Measurements from ENCODE around the gene CD151.

The CD151 gene

DNA sequence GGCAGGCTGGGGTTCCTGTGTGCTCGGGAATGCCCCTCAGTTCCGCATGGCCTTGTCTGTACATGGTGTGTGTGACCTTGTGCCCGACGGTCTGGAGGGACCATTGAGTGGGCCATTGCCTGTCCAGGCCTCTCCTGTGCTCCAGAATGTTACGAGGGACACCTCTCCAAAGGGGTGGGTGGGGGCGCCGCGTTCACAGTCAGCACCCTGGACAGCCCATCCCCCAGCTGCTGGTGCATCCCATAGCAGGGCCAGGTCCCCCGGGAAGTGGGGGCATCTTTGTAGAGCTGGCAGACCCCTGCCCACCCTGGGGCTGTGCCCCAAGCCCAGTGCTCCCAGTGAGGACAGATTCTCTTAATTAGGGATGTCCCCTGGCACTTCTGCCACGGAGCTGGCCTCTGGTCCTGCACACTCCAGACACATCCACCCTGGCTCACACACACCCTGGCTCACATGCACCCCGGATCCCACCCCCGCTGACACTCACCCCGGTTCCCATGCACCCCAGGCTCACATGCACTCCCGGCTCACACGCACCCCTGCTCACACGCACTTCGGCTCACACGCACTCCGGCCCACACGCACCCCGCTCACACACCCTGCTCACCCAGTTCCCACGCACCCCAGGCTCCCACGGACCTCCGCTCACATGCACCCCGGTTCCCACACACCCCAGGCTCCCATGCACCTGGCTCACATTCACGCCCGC is 25.5 kb downstream of the CD151 start:
- DNase-seq (ENCODE audit: low read depth in 2 of 2) = no peak

DNA sequence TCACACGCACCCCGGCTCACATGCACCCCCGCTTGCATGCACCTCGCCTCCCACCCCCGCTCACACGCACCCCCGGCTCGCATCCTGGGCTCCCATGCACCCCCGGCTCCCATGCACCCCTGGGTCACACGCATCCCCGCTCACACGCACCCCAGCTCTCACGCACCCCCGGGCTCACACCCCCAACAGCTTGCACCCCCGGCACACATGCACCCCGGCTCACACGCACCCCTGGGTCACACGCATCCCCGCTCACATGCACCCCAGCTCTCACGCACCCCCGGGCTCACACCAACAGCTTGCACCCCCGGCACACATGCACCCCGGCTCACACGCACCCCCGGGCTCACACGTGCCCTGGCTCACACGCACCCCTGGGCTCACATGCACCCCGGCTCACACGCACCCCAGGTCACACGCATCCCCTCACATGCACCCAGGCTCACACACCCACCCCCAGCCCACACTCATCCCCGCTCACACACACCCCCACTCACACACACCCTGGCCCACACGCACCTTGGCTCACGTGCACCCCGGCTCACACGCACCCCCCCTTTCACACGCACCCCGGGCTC is 26.1 kb downstream of the CD151 start:
- DNase-seq (ENCODE audit: low read depth in 2 of 2) = no peak

- DNase-seq (ENCODE audit: low read depth in 2 of 2) = no peak
These were observed 26.8 kb downstream of the CD151 start for GRCh38 chr11:859394-860131.

DNA sequence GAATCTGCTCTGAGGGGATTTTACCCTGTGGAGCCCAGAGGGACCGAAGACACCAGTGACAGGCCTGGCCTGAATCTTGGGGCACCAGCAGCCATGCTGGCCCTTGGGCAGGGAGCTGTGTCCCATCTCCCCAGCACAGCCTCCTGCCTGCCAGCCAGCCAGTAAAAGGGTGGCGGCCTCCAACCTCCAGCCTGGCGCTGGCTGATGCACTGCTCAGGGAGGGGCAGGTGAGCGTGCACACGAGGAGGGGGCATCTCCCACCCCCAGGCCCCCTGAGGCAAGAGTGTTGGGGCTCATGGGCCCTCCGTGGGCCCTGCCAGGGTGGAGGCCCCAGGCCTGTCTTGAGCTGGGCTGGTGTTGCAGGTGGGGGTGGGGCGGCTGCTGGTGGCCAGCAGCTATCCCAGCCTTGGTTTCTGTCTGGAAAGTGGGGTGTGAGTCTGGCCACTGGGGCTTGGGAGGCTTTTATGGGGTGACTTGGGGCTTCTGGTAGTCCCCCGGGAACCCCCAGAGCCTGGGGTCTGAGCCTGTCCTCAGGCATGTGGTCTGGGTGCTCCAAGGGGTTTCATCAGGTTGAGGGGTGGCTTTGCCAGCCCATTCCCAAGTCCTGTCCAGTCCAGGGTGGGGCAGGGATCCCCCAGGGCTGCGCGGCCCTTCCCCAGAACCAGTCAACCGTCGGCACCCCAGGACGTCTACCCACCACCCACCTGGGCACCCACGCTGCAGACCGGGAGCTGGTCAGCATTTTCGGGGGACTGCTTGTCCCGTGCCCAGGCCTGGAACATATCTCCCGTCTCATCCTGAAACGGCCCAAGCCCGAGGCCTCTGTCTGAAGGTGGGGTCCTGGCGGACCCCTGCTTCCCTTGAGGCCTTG is 27.7 kb downstream of the CD151 start:
- DNase-seq (ENCODE audit: low read depth in 2 of 2) = no peak

DNA sequence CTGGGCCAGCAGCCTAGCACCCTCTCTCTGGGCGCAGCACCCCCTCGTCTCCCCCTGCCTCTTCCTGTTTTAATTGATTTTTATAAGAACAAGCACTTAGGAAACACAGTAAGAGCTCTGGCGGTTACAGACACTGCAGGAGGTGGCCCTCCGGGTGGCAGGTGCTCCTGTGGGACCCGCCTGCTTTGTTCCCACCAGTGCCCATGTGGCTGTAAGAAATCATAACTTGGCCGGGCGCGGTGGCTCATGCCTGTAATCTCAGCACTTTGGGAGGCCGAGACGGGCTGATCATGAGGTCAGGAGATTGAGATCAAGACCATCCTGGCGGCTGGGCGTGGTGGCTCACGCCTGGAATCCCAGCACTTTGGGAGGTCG is 28.3 kb downstream of the CD151 start:
- DNase-seq (ENCODE audit: low read depth in 2 of 2) = no peak

- DNase-seq (ENCODE audit: low read depth in 2 of 2) = no peak
These were observed 29.4 kb downstream of the CD151 start for GRCh38 chr11:862081-862661.

DNA sequence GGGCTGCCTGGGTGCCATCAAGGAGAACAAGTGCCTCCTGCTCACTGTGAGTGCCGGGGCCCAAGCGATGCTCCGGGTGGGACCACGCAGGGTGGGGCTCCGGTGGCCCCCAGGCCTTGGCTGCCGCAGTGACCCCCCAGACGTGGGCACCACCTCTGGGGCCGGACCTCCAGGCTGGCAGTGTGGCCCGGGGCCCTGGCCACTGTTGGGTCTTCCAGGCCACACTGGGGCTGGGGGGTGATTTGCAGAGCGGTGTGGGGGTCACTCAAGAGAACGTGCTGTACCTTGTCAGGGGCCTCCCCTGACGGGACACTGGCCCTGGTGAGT is 29.9 kb downstream of the CD151 start:
- DNase-seq (ENCODE audit: low read depth in 2 of 2) = no peak

- no peak for DNase-seq (ENCODE audit: low read depth in 2 of 2)
These were observed 30.5 kb downstream of the CD151 start for GRCh38 chr11:863023-863909.

- no peak for DNase-seq (ENCODE audit: low read depth in 2 of 2)
These were observed 31.4 kb downstream of the CD151 start for GRCh38 chr11:863910-864827.

GRCh38 chr11:864898-865297 is 32.1 kb downstream of the CD151 start:
- no peak for DNase-seq (ENCODE audit: low read depth in 2 of 2)

- DNase-seq (ENCODE audit: low read depth in 2 of 2) = no peak
These were observed 33.0 kb downstream of the CD151 start for GRCh38 chr11:865462-866430.

DNA sequence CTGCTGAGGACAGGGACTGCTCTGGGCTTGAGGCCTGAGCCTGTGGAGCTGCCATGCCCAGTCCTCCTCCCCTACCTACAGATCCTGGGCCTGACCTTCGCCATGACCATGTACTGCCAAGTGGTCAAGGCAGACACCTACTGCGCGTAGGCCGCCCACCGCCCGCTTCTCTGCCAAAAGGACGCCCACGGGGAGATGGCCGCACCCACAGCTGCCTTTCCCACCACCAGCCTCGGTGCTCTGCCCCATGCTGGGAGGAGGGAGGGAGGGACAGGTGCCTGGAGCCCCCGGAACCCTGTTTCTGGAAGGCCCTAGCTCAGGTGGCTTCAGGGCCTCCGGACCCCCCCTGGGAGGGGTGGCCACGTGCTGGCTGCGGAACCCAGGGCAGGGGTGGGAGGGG is 33.7 kb downstream of the CD151 start:
- no peak for DNase-seq (ENCODE audit: low read depth in 2 of 2)

DNA sequence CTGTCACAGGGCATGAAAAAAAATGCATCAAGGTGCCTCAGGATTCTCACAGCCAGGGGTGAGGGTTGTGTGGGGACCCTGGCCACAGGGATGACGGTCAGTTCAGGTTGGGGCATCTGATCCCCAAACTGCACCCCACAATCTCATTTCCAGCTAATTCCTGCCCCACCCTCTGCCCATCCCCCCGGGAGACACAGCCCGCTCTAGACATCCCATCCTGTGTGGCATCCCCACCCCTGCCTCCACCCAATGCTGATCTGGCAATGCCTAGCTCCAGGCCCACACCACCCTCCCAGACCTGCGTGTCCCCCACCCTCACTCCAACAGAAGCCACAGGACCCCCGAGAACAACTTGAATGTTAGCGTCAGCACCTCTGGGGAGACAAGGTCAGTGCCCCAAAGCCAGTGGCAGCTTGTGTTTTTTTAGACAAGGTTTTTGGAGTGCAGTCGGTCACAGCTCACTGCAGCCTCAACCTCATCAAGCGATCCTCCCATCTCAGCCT is 35.2 kb downstream of the CD151 start:
- DNase-seq (ENCODE audit: low read depth in 2 of 2) = no peak

DNA sequence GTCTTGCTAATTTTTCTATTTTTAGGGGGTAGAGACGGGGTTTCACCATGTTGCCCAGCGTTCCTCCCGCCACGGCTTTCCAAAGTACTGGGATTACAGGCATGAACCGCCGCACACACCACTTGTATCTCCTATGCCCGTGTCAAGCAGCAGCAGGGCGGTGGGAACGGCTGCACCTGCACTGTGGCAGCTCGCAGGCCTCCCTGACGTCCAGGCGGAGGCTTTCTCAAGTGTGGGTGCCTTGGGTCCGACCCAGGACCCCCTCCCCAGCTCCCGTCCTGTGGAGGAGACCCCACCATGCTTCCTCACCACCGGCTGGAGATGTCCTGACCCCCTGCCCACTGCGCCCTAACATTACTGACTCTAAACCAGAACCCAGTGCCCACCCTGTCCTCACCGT is 35.6 kb downstream of the CD151 start:
- no peak for DNase-seq (ENCODE audit: low read depth in 2 of 2)

DNA sequence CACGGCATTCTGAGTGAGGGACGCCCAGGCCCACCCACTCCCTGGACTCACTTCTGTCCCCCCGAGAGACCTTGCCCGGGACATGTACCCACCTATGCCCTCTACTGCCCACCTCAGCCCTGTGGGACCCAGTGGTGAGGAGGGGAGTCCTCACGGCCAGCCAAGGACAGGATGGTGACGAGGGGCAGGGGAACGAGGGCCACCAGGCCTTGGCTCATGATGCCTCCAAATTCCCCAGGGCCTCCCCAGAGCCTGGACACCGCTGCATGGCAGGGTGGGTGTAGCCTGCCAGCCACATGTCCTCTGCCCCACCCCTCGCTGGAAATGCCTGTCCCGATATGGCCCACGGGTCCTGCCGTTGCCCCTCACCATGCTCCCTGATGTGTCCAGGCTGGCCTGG is 36.0 kb downstream of the CD151 start:
- no peak for DNase-seq (ENCODE audit: low read depth in 2 of 2)

DNA sequence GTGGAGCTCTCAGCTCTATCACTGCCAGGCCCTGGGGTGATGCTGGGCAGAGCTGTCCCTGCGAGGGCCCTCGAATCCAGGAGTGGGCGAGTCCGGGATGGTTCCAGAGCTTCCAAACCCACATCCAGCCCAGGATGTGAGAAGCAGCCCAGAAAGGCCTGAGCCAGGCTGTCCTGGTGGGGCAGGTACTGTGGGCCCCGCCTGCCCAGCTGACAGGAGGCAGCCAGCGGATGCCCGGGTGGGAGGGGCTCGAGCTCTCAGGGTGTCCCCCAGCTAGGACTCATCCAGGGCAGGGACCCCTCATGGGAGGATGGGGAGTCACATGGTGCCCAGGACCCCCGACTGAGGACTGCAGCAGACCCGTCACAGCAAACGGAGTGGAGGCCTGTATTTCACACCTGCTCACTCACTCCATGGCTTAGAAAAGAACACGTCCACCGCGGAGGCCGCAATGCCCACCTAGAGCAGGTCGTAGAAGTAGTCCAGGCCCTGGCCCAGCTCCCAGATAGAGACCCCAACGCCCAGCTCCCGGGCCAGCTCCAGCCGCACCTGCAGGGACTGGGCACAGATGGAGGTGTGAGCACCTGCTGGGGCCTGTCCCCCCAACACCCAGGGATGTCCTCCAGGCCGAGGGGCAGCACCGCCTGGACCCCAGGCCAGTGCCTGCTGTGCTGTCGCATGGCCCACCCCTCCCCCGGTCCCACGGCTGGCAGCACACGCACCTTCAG is 36.8 kb downstream of the CD151 start:
- DNase-seq (ENCODE audit: low read depth in 2 of 2) = no peak

DNA sequence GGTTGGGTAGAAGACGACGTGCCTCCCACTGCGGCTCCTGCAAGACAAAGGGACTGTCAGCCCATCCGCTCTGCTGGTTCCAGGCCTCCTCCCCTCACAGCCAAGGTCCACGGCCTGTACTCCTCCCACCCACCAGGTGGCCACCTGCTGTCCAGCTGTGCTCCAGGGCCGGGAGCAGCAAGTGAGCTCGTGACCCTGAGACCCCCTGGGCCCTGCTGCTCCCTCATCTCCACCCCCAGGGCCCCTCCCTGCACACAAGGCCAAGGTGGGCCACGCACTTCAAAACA is 37.3 kb downstream of the CD151 start:
- no peak for DNase-seq (ENCODE audit: low read depth in 2 of 2)

GRCh38 chr11:870418-870817 is 37.7 kb downstream of the CD151 start:
- no peak for DNase-seq (ENCODE audit: low read depth in 2 of 2)

Data from stimulated activated CD8-positive, alpha-beta memory T cell treated with anti-CD3 and anti-CD28 coated beads, Interleukin-7, amount 100 ng/mL, for 4 hours (primary cell).